ENCODE results near the gene INHBB.

Gene INHBB

DNA sequence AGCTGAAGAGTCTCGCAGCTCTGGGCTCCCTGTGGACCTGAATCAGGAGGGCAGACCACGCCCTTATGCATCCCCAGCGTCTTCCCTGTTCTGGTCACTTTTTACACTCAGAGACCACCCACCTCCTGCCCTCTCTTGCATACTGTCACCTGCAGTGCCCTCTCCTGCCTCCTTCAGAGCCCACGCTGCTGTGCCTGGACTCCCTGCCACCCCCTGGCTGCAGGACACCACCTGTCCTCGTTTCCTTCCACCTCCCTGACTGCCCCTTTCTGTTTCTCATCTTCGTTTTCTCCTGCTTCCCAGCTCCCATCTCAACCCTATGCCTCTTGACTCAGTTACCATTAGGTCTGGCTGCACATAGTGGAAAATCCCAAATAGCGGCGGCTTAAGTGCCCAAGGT lies 9.2 kb upstream of the INHBB start:
- in situ Hi-C loops (cut with MboI; ENCODE audit: low sequenced_read_pairs) = no loop called here

DNA sequence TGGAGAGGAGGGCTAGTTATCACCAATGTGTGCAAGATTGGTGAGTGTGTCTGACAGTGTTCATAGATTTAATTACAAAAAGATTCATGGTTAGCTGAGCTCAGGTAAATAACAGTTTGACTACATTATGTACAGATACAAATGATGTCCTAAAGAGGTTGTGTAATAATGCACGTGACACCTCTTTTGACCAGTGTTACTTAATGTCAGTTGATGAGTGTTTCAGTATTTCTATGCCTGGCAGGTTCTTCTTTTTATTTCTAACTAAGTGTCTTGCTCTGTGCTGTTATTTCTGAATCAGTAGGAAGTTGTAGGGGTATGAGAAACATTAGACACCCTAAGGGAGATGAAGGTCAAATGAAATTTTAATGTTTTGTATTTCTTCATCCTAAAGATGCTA lies 7.9 kb upstream of the INHBB start:
- in situ Hi-C loops (cut with MboI; ENCODE audit: low sequenced_read_pairs) = no loop called here

DNA sequence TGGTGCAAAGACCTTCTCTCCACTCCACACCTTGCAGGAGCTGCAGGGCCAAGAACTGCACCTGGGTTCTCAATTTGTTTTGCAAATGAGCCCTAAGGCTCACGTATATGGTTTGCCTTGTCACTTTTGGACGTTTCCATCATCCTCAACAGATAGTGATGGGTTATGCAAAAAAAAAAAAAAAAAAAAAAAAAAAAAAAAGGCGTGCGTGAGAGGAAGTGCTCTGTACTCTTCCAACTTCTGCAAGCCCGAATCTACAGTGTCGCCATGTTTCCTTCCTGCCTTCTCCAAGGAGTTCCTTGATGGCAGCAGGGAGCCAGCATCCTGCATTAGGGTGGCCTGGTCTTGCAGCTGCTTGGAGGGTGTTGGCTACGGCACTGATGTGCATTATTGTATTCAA lies 4.0 kb upstream of the INHBB start:
- in situ Hi-C loops (cut with MboI; ENCODE audit: low sequenced_read_pairs) = no loop called here

GRCh38 chr2:120342446-120342845 lies 3.5 kb upstream of the INHBB start:
- in situ Hi-C loops (cut with MboI; ENCODE audit: low sequenced_read_pairs) = no loop called here

DNA sequence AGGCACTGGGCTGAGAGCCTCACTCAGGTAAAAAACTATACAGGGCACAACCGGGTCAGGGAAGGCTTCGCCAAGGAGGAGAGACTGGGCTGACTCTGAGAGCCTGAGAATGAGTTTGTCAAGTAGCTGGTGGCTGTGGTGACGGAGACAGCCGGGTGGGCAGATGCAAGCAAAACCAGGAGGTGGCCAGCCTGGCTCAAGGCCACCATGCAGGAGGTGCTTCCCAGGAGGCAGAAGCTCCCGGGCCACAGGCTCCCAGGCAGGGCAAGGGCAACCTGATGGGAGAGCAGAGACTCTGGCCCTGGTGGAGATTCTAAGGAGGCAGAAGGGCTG lies 2.9 kb upstream of the INHBB start:
- in situ Hi-C loops (cut with MboI; ENCODE audit: low sequenced_read_pairs) = no loop called here

GRCh38 chr2:120343433-120344105 lies 2.4 kb upstream of the INHBB start:
- in situ Hi-C loops (cut with MboI; ENCODE audit: low sequenced_read_pairs) = no loop called here

DNA sequence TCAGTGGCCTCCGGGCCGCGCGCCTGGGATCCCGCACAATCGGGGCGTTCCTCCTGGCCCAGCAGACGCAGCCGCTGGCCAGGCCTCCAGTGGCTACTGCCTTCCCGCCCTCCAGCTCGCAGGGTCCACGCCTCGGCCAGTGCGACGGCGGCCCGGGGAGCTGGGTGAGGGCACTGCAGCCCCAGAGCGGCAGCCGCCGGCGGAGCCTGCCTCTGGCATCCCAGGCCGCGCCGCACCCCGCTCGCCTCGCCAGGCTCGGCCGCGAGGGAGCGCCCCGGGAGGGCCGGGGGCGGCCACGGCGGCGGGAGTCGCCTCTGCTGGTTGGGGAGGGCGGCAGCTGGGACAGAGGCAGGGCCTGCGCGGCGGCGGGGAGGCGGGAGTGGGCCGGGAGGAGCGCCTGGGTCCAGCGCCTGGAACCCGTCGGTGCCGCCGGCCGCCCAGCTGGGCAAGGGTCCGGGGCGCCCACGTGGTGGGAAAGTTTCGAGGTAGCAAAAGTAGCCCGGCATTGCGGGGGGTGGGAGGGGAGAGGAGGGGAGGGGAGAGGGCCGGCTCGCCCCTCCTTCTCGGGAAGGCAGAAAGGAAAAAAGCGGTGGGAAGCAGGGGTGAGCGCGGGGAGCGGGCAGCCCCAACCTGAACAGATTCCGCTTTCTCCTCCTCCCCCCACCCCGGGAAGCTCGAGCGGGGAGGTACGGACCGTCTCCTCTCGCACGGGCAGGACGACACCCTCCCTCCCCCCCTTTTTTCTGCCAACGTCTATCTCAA lies 1.5 kb upstream of the INHBB start:
- in situ Hi-C loops (cut with MboI; ENCODE audit: low sequenced_read_pairs) = no loop called here

GRCh38 chr2:120344976-120345581 lies 857 bp upstream of the INHBB start:
- in situ Hi-C loops (cut with MboI; ENCODE audit: low sequenced_read_pairs) = no loop called here

DNA sequence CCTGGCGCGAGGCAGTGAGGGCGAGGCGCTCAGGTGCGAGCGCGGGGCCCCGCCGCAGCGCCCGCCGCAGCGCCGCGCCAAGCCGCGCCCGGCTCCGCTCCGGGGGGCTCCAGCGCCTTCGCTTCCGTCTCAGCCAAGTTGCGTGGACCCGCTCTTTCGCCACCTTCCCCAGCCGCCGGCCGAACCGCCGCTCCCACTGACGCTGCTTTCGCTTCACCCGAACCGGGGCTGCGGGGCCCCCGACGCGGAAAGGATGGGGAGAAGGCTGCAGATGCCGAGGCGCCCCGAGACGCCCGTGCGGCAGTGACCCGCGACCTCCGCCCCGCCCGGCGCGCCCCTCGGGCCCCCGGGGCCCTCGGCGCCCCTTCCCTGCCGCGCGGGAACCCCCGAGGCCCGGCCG lies 328 bp upstream of the INHBB start:
- in situ Hi-C loops (cut with MboI; ENCODE audit: low sequenced_read_pairs) = no loop called here

DNA sequence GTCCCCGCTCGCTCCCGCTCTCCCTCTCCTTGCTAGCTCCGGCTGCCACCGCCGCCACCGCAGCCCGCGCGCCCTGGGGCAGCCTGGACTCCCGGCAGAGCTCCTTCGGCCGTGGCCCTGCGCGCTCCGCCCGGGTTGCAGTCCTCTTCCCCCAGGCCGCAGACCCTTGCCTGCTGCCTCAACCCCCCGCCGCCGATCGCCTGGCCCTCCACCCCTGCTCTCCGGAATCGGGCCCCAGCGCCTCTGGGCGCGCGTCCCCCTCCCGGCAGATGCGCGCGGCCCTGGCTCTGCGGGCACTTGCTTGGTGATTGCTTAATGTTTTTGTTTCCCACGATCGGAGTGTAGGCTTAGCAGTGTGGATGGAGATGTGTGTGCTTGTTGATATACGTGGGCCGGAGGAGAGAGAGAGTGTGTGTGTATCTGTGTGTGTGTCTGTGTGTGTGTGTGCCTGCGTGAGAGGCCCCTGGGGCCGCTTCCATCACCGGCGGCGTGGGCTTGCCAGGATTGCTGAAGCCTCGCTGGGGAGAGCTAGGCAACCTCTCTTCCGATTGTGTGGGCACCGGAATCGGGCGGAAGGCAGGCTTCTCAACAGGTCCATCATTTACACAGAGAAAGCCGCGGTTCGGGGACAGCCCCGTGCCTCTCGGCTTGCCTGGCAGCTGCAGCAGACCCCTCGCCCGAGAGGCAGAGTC lies 877 bp downstream of the INHBB start:
- in situ Hi-C loops (cut with MboI; ENCODE audit: low sequenced_read_pairs) = no loop called here

DNA sequence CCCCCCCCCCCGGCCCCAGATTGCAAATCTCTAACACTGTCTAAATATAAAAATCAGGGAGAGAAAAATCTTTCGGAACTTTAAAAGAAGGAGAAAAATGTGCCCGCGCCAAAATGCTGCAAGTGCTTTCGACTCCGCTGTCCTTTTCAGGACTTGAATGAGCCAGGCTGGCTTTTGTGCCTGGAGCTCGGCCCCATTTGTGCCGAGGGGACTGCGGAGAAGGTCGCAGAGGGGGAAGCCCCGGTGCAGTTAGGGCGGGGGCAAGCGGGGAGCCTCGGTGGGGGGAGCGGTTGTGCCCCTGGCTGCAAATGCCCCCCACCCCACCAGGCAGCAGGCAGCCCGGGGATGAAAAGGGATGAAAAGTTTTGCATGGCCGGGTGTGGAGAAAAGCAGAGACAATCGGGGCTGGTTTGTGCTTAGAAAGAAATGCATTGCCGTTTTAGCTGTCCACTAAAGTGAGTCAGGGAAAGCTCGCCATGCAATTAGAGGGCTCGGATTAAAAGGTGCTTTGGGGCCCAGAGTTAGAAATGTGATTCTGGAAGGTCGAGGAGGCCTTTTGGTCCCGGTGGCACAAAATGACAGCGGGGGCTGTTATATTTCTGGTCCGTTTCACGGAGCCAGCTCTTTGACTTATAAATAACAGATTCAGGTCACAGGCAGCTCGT lies 1.6 kb downstream of the INHBB start:
- in situ Hi-C loops (cut with MboI; ENCODE audit: low sequenced_read_pairs) = no loop called here

DNA sequence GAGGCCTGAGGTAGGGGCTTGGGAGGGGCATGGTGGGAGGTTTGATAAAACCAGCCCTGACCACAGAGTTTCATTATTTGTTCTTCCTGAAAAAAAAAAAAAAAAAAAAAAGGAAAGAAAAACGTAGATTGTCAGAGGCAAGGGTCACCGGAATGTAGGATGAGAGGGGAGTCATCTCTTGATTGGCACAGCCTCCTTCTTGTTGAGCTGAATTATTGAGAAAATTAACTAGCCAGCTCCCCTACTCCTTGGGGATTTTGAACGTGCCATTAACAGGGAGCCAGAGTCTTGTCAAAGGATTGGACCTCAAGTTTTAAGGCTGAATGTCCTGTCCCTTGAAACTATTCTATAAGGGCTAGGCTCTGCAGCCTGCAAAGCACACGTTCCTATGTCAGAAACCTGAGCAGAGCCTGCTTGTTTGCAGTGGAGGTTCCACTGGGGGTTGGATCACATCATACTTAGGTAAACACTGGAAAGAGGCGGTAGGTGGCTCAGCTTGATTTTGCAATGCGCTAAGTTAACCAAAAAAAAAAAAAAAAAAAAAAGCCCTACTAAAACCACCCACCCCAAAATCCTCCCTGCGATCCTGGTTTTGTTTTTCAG lies 2.3 kb downstream of the INHBB start:
- in situ Hi-C loops (cut with MboI; ENCODE audit: low sequenced_read_pairs) = no loop called here

GRCh38 chr2:120348737-120349439 lies 3.0 kb downstream of the INHBB start:
- in situ Hi-C loops (cut with MboI; ENCODE audit: low sequenced_read_pairs) = no loop called here

- in situ Hi-C loops (cut with MboI; ENCODE audit: low sequenced_read_pairs) = no loop called here
These were observed 3.5 kb downstream of the INHBB start for GRCh38 chr2:120349440-120349921.

DNA sequence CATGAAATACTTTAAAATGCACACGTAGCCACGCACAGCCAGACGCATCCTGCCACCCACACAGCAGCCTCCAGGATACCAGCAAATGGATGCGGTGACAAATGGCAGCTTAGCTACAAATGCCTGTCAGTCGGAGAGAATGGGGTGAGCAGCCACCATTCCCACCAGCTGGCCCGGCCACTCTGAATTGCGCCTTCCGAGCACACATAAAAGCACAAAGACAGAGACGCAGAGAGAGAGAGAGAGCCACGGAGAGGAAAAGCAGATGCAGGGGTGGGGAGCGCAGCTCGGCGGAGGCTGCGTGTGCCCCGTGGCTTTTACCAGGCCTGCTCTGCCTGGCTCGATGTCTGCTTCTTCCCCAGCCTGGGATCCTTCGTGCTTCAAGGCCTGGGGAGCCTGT lies 4.1 kb downstream of the INHBB start:
- in situ Hi-C loops (cut with MboI; ENCODE audit: low sequenced_read_pairs) = no loop called here

- in situ Hi-C loops (cut with MboI; ENCODE audit: low sequenced_read_pairs) = no loop called here
These were observed 4.9 kb downstream of the INHBB start for GRCh38 chr2:120350801-120351320.

GRCh38 chr2:120352696-120353590 lies 7.0 kb downstream of the INHBB start:
- in situ Hi-C loops (cut with MboI; ENCODE audit: low sequenced_read_pairs) = no loop called here

DNA sequence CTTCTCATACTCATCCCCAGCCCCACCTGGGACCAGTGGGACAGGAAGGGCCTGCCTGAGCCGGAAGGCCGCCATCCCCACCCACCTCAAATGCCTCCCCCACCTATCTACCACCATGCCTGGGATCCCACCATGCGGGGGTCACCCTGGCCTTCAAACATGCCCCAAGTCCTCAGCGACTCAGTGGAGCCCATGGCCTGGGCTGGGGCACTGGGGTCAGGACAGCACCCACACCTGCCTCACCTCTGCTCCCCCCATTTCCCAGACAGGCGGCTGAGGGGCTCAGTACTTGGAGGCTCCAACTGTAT lies 7.6 kb downstream of the INHBB start:
- in situ Hi-C loops (cut with MboI; ENCODE audit: low sequenced_read_pairs) = no loop called here

DNA sequence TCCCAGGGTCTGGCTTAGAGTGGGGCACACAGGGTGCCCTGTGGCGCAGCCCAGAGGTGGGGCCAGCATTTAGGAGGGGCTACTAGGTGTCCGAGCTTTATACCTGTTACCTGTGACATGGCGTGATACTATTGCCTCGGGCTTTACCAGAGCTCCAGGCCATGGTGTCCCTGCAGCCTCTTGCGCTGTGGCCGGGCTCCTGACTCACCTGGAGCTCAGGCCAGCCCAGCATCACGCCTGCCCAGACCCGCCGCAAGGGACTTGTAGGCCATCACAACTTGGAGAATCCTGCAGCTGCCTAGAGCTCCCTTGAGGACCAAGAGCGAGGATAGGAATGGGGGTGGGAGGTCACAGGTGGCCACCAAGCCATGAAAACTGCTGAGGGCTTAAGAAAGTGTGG lies 8.0 kb downstream of the INHBB start:
- in situ Hi-C loops (cut with MboI; ENCODE audit: low sequenced_read_pairs) = no loop called here

Measured in HL-60/S4 (cell line).